Cortex of kidney (tissue), 1 donor: Measurements from ENCODE around the gene COX6A2.

Experiments
- DNase-seq: peaks from one replicate; lab custom pipeline; 2025; lab: John Stamatoyannopoulos, UW

The COX6A2 gene

GRCh38 chr16:31409433-31409832, 18.7 kb downstream of the COX6A2 start:
- no peak for DNase-seq

- DNase-seq = no peak
Measured at GRCh38 chr16:31407406-31407805, 20.8 kb downstream of the COX6A2 start.

- DNase-seq = no peak
Measured at GRCh38 chr16:31404353-31405064, 23.7 kb downstream of the COX6A2 start.

GRCh38 chr16:31403590-31404352, 24.4 kb downstream of the COX6A2 start:
- DNase-seq = no peak

GRCh38 chr16:31402687-31403086, 25.5 kb downstream of the COX6A2 start:
- DNase-seq = no peak

GRCh38 chr16:31401436-31401835, 26.7 kb downstream of the COX6A2 start:
- no peak for DNase-seq

- no peak for DNase-seq
Measured at GRCh38 chr16:31400191-31400590, 28.0 kb downstream of the COX6A2 start.

GRCh38 chr16:31397701-31398100, 30.5 kb downstream of the COX6A2 start:
- DNase-seq = no peak

GRCh38 chr16:31397096-31397660, 31.0 kb downstream of the COX6A2 start:
- no peak for DNase-seq

- DNase-seq = no peak
Measured at GRCh38 chr16:31395647-31396046, 32.5 kb downstream of the COX6A2 start.

GRCh38 chr16:31393056-31393455, 35.1 kb downstream of the COX6A2 start, which contains the start of gene ITGAD:
TSS of gene ITGAD (plus strand) at chr16:31393335. CDS start at chr16:31393361, 26 bp downstream.
- no peak for DNase-seq

GRCh38 chr16:31390504-31391041, 37.6 kb downstream of the COX6A2 start:
- DNase-seq = no peak

- no peak for DNase-seq
Measured at GRCh38 chr16:31388535-31388934, 39.6 kb downstream of the COX6A2 start.

GRCh38 chr16:31386157-31386984, 41.8 kb downstream of the COX6A2 start:
- no peak for DNase-seq

- no peak for DNase-seq
Measured at GRCh38 chr16:31385680-31386079, 42.5 kb downstream of the COX6A2 start.

GRCh38 chr16:31382485-31383161, 45.5 kb downstream of the COX6A2 start:
- no peak for DNase-seq

- no peak for DNase-seq
Measured at GRCh38 chr16:31380201-31380600, 48.0 kb downstream of the COX6A2 start.
